GM23338 (cell line): ENCODE results near the gene LRP1B. TPM values are rescaled to one million over a fixed set of nuclear protein-coding genes. Genes with fewer than 3 reads are reported as not detected.

Source experiments
- ATAC-seq: fragments of 200-7000 bp; cut with Tn5 transposase; 3 replicates; pipeline ENCODE4 v1.9.1; 2020
- DNase-seq: peaks from one replicate; pipeline ENCODE4 v3.0.0-alpha.2; 2015; ENCODE audit warnings: low spot score
- H2AFZ ChIP-seq: fragments of 200-600 bp; sonication (generic); 2 replicates; pipeline ENCODE4 v1.8.0; 2016; ENCODE audit warnings: antibody characterized with exemption, mild to moderate bottlenecking, moderate library complexity
- H3F3A ChIP-seq: fragments of 200-600 bp; sonication (generic); replicated peaks from 2 replicates; pipeline ENCODE4 v1.8.0; 2017; ENCODE audit warnings: antibody characterized with exemption, mixed run types, low read depth
- H3K27ac ChIP-seq: fragments of 200-600 bp; sonication (generic); 2 replicates; pipeline ENCODE4 v1.6.1; 2016; ENCODE audit warnings: low read depth
- H3K27me3 ChIP-seq: fragments of 200-600 bp; sonication (generic); 2 replicates; pipeline ENCODE4 v1.8.0; 2016; ENCODE audit warnings: mild to moderate bottlenecking, mixed run types, moderate library complexity; ENCODE audit not compliant: insufficient read depth
- H3K36me3 ChIP-seq: fragments of 200-600 bp; sonication (generic); 2 replicates; pipeline ENCODE4 v1.8.0; 2016; ENCODE audit warnings: mild to moderate bottlenecking; ENCODE audit not compliant: insufficient read depth
- H3K4me1 ChIP-seq: fragments of 200-600 bp; sonication (generic); 2 replicates; pipeline ENCODE4 v1.8.0; 2016; ENCODE audit warnings: mild to moderate bottlenecking, moderate library complexity; ENCODE audit not compliant: insufficient read depth
- H3K4me2 ChIP-seq: fragments of 200-600 bp; sonication (generic); 2 replicates; pipeline ENCODE4 v1.7.1; 2017; ENCODE audit warnings: mixed run types
- H3K4me3 ChIP-seq: fragments of 200-600 bp; sonication (generic); 2 replicates; pipeline ENCODE4 v1.6.1; 2016; ENCODE audit warnings: mixed run types
- H3K79me2 ChIP-seq: fragments of 200-600 bp; sonication (generic); replicated peaks from 2 replicates; pipeline ENCODE4 v1.8.0; 2017; ENCODE audit warnings: mild to moderate bottlenecking; ENCODE audit not compliant: insufficient read depth
- H3K9me2 ChIP-seq: fragments of 200-600 bp; sonication (generic); 2 replicates; pipeline ENCODE4 v1.8.0; 2017; ENCODE audit not compliant: insufficient read depth
- H4K20me1 ChIP-seq: fragments of 200-600 bp; sonication (generic); replicated peaks from 2 replicates; pipeline ENCODE4 v1.8.0; 2017; ENCODE audit warnings: mild to moderate bottlenecking; ENCODE audit not compliant: insufficient read depth
- H3K27ac Mint-ChIP-seq: 2 replicates; pipeline ENCODE4 v1.8.0; 2020; ENCODE audit warnings: inconsistent platforms, mild to moderate bottlenecking, moderate library complexity, mixed read lengths
- H3K27me3 Mint-ChIP-seq: 3 replicates; pipeline ENCODE4 v1.8.0; 2022; ENCODE audit warnings: low read depth, mild to moderate bottlenecking, moderate library complexity, mixed read lengths, inconsistent platforms; ENCODE audit not compliant: insufficient read depth, poor library complexity
- H3K36me3 Mint-ChIP-seq: 3 replicates; pipeline ENCODE4 v1.8.0; 2021; ENCODE audit warnings: low read depth, mild to moderate bottlenecking, inconsistent platforms, moderate library complexity, mixed read lengths
- H3K4me1 Mint-ChIP-seq: 3 replicates; pipeline ENCODE4 v1.8.0; 2020; ENCODE audit warnings: mild to moderate bottlenecking, inconsistent platforms, mixed read lengths
- H3K4me3 Mint-ChIP-seq: 3 replicates; pipeline ENCODE4 v1.8.0; 2021; ENCODE audit warnings: moderate library complexity, mild to moderate bottlenecking, inconsistent platforms, mixed read lengths
- H3K9me3 Mint-ChIP-seq: 3 replicates; pipeline ENCODE4 v1.8.0; 2020; ENCODE audit warnings: moderate library complexity, mild to moderate bottlenecking, inconsistent platforms, mixed read lengths
- EZH2 ChIP-seq: fragments of 200-600 bp; sonication (generic); IDR thresholded peaks from one replicate; pipeline ENCODE4 v1.8.0; 2017; ENCODE audit warnings: antibody characterized with exemption, mild to moderate bottlenecking, low read depth; ENCODE audit not compliant: unreplicated experiment
- EZH2phosphoT487 ChIP-seq: fragments of 200-600 bp; sonication (generic); IDR thresholded peaks from one replicate; pipeline ENCODE4 v1.8.1; 2018; ENCODE audit warnings: antibody characterized with exemption; ENCODE audit not compliant: unreplicated experiment
- JUNB ChIP-seq: IDR thresholded peaks from one replicate; pipeline ENCODE4 v1.6.1; 2016; ENCODE audit warnings: antibody characterized with exemption; ENCODE audit not compliant: unreplicated experiment
- POLR2AphosphoS5 ChIP-seq: IDR thresholded peaks from 2 replicates; pipeline ENCODE4 v1.6.1; 2016; ENCODE audit warnings: antibody characterized with exemption, low read depth
- STAT1 ChIP-seq: IDR thresholded peaks from one replicate; pipeline ENCODE4 v1.6.1; 2016; ENCODE audit warnings: antibody characterized with exemption; ENCODE audit not compliant: unreplicated experiment
- ZNF114 ChIP-seq: fragments of 250-450 bp; sonication (Bioruptor Pico); IDR thresholded peaks from 2 replicates; pipeline ENCODE4 v1.5.0; 2020; ENCODE audit warnings: mild to moderate bottlenecking, moderate library complexity
- ZNF331 ChIP-seq: fragments of 250-450 bp; sonication (Bioruptor Pico); IDR thresholded peaks from 2 replicates; pipeline ENCODE4 v1.5.0; 2020; ENCODE audit warnings: low read depth, mild to moderate bottlenecking, moderate library complexity
- polyA plus RNA-seq: library from polyadenylated mRNA; unstranded; fragments of >200 nt; fragmentation: Nextera tagmentation; extraction: Ambion mirVana; gene quantifications from 2 replicates; pipeline ENCODE4 v1.2.1, GENCODE V29; 2016
- total RNA-seq: library from RNA; depleted of rRNA; stranded (reverse); fragments of >200 nt; shearing (Covaris generic); gene quantifications from 2 replicates; pipeline ENCODE4 v1.2.3, GENCODE V29; 2014
- TF ChIP-seq, protein P1 (sequence below): fragments of 250-450 bp; sonication (Bioruptor Pico); IDR thresholded peaks from 2 replicates; pipeline ENCODE4 v1.5.0; 2020; ENCODE audit warnings: mild to moderate bottlenecking, moderate library complexity

The LRP1B gene
- total and polyA plus RNA-seq, 2 experiments from 2014 or later: 0.15 to 0.97 TPM

DNA sequence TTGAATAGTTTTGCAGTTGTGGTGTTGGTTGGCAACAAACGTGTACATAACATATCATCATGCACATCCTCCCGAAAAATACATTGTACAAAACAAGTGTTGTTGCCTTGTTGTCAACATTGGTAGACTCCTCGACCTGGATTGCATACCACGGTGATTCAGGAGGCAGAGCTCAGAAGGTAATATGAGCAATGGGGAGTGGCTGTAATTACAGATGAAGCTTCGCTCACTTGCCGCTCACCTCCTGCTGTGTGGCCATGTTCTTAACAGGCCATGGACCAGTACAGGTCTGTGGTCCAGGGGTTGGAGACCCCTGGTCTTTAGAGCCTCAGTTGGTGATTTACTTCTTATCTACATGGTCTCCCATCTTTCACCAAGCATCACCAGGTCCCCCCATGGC, 1927.5 kb downstream of the LRP1B start (continued):
- TF ChIP-seq, protein P1, sequence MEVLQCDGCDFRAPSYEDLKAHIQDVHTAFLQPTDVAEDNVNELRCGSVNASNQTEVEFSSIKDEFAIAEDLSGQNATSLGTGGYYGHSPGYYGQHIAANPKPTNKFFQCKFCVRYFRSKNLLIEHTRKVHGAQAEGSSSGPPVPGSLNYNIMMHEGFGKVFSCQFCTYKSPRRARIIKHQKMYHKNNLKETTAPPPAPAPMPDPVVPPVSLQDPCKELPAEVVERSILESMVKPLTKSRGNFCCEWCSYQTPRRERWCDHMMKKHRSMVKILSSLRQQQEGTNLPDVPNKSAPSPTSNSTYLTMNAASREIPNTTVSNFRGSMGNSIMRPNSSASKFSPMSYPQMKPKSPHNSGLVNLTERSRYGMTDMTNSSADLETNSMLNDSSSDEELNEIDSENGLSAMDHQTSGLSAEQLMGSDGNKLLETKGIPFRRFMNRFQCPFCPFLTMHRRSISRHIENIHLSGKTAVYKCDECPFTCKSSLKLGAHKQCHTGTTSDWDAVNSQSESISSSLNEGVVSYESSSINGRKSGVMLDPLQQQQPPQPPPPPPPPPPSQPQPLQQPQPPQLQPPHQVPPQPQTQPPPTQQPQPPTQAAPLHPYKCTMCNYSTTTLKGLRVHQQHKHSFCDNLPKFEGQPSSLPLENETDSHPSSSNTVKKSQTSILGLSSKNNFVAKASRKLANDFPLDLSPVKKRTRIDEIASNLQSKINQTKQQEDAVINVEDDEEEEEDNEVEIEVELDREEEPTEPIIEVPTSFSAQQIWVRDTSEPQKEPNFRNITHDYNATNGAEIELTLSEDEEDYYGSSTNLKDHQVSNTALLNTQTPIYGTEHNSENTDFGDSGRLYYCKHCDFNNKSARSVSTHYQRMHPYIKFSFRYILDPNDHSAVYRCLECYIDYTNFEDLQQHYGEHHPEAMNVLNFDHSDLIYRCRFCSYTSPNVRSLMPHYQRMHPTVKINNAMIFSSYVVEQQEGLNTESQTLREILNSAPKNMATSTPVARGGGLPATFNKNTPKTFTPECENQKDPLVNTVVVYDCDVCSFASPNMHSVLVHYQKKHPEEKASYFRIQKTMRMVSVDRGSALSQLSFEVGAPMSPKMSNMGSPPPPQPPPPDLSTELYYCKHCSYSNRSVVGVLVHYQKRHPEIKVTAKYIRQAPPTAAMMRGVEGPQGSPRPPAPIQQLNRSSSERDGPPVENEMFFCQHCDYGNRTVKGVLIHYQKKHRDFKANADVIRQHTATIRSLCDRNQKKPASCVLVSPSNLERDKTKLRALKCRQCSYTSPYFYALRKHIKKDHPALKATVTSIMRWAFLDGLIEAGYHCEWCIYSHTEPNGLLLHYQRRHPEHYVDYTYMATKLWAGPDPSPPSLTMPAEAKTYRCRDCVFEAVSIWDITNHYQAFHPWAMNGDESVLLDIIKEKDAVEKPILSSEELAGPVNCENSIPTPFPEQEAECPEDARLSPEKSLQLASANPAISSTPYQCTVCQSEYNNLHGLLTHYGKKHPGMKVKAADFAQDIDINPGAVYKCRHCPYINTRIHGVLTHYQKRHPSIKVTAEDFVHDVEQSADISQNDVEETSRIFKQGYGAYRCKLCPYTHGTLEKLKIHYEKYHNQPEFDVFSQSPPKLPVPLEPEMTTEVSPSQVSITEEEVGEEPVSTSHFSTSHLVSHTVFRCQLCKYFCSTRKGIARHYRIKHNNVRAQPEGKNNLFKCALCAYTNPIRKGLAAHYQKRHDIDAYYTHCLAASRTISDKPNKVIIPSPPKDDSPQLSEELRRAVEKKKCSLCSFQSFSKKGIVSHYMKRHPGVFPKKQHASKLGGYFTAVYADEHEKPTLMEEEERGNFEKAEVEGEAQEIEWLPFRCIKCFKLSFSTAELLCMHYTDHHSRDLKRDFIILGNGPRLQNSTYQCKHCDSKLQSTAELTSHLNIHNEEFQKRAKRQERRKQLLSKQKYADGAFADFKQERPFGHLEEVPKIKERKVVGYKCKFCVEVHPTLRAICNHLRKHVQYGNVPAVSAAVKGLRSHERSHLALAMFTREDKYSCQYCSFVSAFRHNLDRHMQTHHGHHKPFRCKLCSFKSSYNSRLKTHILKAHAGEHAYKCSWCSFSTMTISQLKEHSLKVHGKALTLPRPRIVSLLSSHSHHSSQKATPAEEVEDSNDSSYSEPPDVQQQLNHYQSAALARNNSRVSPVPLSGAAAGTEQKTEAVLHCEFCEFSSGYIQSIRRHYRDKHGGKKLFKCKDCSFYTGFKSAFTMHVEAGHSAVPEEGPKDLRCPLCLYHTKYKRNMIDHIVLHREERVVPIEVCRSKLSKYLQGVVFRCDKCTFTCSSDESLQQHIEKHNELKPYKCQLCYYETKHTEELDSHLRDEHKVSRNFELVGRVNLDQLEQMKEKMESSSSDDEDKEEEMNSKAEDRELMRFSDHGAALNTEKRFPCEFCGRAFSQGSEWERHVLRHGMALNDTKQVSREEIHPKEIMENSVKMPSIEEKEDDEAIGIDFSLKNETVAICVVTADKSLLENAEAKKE (CRISPR knock-in tag): no peak

DNA sequence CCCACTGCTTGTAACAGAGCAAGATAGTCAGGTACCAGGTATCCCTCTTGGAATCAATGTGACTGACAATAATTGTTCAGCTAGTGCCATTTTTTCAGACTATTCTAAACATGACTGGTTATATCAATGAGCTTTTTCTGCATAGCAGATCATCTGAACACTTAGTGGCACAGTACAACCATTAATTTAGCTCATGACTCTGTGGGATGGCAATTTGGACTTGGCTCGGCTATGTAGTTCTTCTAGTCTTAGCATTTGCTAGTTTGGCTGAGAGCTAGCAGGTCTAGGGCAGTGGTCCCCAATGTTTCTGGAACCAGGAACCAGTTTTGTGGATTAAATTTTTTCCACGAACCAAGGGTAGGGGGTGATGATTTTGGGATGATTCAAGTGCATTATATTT, 1929.2 kb downstream of the LRP1B start:
- Mint-ChIP-seq H3K27ac (no peak overlapping the region), H3K4me3 (no peak overlapping the region), H3K36me3 (no peaks in the 10 kb centered on the region), H3K9me3 (no peaks in the 10 kb centered on the region), H3K27me3 (no peaks in the 10 kb centered on the region), H3K4me1 (no peaks in the 10 kb centered on the region)
- H3K79me2 ChIP-seq: no peaks in the 10 kb centered on the region
- no peaks in the 10 kb centered on the region for H3K27me3 ChIP-seq
- H3K4me3 ChIP-seq: no peak overlapping the region
- H3K4me2 ChIP-seq: no peak overlapping the region
- H3K4me1 ChIP-seq: no peaks in the 10 kb centered on the region
- ATAC-seq (no peak), DNase-seq (peak; percentile 4)
- H3K36me3 ChIP-seq: no peaks in the 10 kb centered on the region
- no peaks in the 10 kb centered on the region for H3F3A ChIP-seq
- no peak overlapping the region for H2AFZ ChIP-seq
- no peak overlapping the region for H3K27ac ChIP-seq
- peaks cover 10% of the 10 kb centered on the region for H3K9me2 ChIP-seq
- H4K20me1 ChIP-seq: no peaks in the 10 kb centered on the region
- TF ChIP-seq EZH2: no peak
- no peak for TF ChIP-seq EZH2phosphoT487
- TF ChIP-seq, protein P1 (CRISPR knock-in tag): no peak
- no peak for TF ChIP-seq POLR2AphosphoS5
- TF ChIP-seq ZNF114 (CRISPR knock-in tag): no peak
- TF ChIP-seq JUNB: no peak
- no peak for TF ChIP-seq STAT1
- TF ChIP-seq ZNF331 (CRISPR knock-in tag): no peak
